ENCODE results near the gene TANK.
A peak's percentile ranks its signal among the peaks of the same experiment; 100 is the strongest.

The TANK gene

GRCh38 chr2:161133366-161133765, 26.9 kb upstream of the TANK start:
- no peak for DNase-seq

DNA sequence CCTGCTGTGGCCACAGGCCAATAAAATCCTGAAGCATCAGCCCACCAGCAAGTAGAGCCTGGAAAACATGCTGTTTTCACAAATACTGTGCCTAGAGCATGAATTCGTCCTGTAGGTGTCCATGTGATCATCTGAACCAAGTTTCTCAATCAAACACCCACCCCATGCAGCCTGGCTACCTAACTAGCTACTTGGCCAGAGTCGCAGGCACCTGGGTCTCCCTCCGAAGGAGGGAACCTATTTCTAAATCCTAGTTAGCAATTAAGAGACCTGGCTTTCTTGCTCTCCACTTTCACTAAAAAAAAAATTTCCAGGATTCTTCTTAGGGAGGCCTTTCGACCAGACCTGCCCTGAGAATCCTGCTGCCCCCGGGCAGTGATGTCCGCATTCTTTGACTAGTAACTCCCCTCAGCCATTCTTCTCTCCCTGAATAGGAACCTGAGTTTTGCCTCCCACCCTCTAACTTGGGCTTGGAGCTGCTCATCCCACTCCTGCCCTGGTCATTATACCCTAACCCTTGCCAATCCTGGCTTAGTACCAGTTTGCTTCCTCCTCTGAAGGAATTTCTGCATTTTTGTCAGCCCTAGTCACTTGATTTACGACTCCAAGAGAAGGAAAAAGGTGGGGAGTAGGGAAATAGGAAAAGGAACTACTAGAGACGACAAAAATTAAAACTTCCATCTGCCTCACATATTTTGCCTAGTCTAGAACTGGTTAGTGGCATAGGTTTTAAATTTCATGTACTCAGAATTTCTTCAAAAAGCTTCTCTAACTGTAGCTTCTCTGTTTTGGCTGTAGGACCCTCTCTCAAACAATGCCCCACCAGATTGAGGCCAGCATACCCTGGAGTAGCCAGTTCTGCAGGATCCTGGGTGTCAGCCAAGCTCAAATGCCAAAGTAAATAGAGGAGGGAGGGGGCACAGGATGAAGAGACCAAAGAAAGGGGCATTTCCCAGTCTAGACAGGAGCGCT, 25.4 kb upstream of the TANK start:
- peak; percentile 41 for DNase-seq

DNA sequence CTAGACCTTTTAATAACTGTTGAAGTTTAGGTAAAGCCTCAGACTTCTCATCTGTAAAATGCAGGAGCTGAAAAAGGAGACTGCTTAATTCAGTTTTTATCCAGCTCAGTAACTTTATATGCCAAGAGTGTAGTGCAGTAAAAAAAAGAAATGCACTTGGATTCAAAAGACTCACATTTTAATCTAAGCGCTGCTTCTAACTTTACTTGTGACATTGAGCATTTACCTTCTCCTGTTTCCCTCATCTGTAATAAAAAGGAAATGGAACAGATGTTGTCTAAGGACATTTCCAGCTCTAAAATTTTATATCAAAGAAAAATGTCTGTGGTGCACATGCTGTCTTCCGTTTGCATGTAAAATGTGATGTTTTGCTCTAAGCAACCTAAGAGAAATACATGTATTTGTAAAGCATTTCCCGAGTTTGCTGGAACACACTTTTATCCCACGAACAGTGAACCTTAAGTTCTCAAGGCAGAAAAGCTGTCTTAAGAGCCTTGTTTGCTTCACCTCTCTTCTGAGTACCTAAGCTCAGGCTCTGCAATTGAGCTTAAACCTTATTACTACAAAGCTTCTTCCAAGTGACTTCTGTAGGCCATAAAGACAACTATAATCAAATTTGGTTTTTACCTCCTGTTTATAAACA, 24.2 kb upstream of the TANK start:
- no peak for DNase-seq

GRCh38 chr2:161136696-161137324, 23.4 kb upstream of the TANK start:
- DNase-seq: peak; percentile 9

- DNase-seq: no peak
Measured at GRCh38 chr2:161138429-161138828, 21.8 kb upstream of the TANK start.

GRCh38 chr2:161139098-161139987, 20.9 kb upstream of the TANK start:
- peak; percentile 69 for DNase-seq

- DNase-seq: no peak
Measured at GRCh38 chr2:161141033-161141432, 19.2 kb upstream of the TANK start.

DNA sequence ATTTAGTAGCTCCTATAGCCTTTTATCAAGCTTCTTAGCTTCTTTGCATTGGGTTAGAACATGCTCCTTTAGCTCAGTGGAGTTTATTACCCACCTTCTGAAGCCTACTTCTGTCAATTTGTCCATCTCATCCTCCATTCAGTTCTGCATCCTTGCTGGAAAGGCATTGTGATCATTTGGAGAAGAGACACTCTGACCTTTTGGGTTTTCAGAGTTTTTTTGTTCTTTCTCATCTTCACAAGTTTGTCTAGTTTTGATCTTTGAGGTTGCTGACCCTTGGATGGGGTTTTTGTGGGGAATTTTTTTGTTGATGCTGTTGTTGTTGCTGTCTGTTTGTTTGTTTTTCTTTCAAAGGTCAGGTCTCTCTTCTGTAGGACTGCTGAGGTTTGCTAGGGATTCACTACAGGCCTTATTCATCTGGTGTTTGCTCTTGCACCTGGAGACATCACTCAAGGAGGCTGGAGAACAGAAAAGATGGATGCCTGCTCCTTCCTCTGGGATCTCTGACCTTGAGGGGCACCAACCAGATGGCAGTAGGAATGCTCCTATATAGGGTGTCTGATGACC, 13.9 kb upstream of the TANK start:
- no peak for DNase-seq

DNA sequence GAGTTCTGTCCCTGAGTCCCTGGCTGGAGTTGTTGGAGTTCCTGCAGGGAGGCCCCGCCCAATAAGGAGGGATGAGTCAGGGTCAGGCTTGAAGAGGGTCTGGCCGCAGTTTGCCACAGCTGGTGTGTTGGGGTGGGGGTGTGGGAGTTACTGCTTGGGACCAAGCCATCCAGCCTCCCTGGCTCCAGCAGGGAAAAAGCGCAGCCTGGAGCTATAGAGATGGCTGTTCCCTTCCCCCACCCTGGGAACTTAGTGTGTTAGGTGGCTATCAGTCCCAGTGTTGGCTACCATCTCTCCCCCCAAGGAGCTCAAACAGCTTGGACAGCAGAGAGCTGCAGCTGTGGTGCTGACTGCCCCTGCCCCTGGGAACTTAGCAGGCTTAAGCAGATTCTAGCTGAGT, 13.2 kb upstream of the TANK start:
- DNase-seq: no peak

GRCh38 chr2:161147856-161148255, 12.4 kb upstream of the TANK start:
- DNase-seq: no peak

DNA sequence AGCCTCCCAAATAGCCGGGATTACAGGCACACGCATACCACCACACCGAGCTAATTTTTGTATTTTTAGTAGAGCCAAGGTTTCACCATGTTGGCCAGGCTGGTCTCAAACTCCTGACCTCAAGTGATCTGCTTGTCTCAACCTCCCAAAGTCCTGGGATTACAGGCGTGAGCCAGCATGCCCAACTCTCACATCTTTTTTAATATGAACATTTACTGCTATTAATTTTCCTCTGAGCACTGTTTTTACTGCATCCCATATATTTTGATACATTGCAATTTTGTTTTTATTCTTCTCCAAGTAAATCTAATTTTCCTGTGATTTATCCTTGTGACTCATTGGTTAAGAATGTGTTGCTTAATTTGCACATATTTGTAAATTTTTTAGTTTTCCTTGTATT, 9.5 kb upstream of the TANK start:
- no peak for DNase-seq

DNA sequence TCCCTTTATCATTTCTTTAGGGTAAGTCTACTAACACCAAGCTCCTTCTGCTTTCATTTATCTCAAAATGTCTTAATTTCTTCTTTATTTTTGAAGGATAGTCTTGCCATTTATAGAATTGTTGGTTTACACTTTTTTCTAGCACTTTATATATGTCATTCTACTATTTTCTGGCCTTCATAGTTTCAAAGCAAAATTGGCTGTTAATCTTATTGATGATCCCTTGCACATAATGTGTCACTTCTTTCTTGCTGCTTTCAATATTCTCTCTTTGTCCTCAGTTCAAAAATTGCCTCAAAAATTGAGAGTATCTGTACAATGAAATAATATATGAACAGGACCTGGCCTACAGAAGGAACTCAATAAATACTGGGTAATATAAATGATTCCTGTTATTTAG, 7.9 kb upstream of the TANK start:
- DNase-seq: no peak

- no peak for DNase-seq
Measured at GRCh38 chr2:161158882-161159281, 1.3 kb upstream of the TANK start.

- DNase-seq: no peak
Measured at GRCh38 chr2:161159456-161160225, 587 bp upstream of the TANK start.

GRCh38 chr2:161161074-161161706, 962 bp downstream of the TANK start:
- DNase-seq: no peak

- no peak for DNase-seq
Measured at GRCh38 chr2:161163440-161163839, 3.2 kb downstream of the TANK start.

GRCh38 chr2:161164161-161164560, 3.9 kb downstream of the TANK start:
- DNase-seq: no peak

DNA sequence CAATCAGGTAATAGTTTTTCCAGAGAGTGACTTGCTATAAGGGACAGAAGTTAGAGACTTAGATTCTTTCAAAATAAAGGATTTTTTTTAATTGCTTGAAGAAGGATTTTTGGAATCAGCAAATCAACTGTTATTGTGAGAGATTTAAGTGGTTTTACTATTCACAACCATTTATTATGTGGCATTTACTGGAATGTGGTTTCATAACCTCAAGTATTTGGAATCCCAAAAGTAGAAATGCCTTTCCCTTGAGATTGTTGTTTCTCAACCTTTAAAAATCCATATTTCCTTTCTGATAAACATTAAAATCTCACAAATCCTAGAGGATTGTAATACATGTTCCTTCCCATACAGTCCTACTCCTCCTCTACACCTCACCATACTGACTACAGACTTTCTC, 5.0 kb downstream of the TANK start:
- peak; percentile 87 for DNase-seq

DNA sequence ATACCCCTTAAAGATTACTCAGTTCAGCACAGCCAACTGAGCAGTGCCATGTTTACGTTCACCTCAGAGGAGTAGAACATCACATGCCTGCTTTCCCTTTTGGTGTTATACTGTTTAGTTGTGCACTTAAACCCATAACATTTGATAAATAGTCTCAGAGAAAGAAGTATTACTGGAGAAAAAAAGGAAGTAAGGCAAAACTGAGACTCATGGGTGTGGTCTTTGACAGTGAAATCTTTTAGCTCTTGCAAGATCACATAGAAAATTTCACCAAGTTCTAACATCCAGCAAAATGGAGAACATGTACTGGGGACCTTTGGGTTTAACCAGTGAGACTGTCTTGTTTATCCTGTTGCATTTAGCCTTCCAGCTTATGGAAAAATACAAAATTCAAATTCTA, 5.6 kb downstream of the TANK start:
- DNase-seq: no peak

DNA sequence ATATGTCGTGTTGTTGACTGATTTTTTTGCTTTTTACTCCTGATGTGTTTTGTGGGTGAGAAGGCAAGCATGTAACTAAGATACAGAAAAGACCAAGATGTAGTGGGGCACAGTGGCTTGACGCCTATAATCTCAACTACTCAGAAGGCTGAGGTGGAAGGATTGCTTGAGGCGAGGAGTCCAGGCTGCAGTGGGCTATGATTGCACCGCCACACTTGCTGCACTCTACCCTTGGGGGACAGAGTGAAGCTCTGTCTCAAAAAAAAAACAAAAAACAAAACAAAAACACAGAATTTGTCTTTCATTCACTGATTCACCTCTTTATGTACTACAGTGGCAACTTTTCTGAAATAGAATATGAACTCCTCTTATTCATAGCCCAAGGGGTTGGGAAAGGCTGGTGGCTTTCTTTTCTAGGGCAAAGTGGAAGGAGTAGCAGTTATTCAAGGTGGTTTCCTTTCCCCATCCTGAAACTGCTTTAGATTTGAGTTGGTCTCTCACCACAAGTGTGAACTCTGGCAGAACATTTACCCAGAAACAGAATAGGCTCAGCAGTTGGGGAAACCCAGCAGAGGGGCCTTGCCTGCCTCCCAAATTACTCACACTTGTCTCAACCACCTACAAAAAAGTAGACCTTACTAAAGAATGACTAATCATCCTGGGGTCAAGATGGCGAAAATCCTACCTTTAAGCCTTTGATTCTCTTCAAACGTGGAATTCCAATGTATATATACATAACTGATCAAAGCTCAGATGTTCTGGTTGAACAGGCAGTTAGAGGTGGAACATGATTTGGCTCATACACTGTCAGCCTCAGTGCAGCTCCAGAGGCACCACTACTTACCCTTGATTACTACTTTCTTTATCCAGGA, 6.5 kb downstream of the TANK start:
- DNase-seq: no peak

All from fibroblast of skin of back (primary cell).